Measurements from ENCODE around the gene MMAA. TPM values are rescaled to one million over a fixed set of nuclear protein-coding genes. Genes with fewer than 3 reads are reported as not detected.

The MMAA gene
- total and polyA plus RNA-seq, 5 donors from 2014 or later = 9.7 to 18.7 (median 14.1) TPM

GRCh38 chr4:145697332-145697731 lies 78.1 kb downstream of the MMAA start:
- Mint-ChIP-seq H3K9me3 (peaks cover 0 to 5% (median 2%) of the 10 kb centered on the region in 7 donors), H3K27me3 (peaks cover 4% of the 10 kb centered on the region), H3K4me1 (no peaks in the 10 kb centered on the region), H3K4me3 (no peak overlapping the region), H3K36me3 (no peaks in the 10 kb centered on the region), H3K27ac (no peak overlapping the region)
- Histone ChIP-seq H3K36me3 (ENCODE audit: control insufficient read depth, insufficient read depth, low read length) (no peaks in the 10 kb centered on the region), H3K9me3 (ENCODE audit: control insufficient read depth in 2 of 2, low read length in 2 of 2) (no peaks in the 10 kb centered on the region), H3K27me3 (ENCODE audit: control insufficient read depth, insufficient read depth, low read length) (no peaks in the 10 kb centered on the region), H3K4me1 (ENCODE audit: control insufficient read depth, insufficient read depth, low read length, poor library complexity, severe bottlenecking) (no peaks in the 10 kb centered on the region), H3K27ac (ENCODE audit: insufficient read depth, low read length, poor library complexity, severe bottlenecking) (no peak overlapping the region), H3K4me3 (ENCODE audit: low read depth, low read length) (no peak overlapping the region)
- ATAC-seq (ENCODE audit: low read depth in 2 of 2) = no peak
- DNase-seq = no peak

- no peaks in the 10 kb centered on the region for H3K9me3 ChIP-seq (ENCODE audit: control insufficient read depth in 2 of 2, low read length in 2 of 2)
- Mint-ChIP-seq H3K4me3 (no peak overlapping the region), H3K36me3 (no peaks in the 10 kb centered on the region), H3K27ac (no peak overlapping the region), H3K4me1 (peaks cover 0 to 3% (median 0%) of the 10 kb centered on the region in 4 donors), H3K27me3 (peaks cover 7% of the 10 kb centered on the region), H3K9me3 (peaks cover 1 to 5% (median 2%) of the 10 kb centered on the region in 7 donors)
- no peak for ATAC-seq (ENCODE audit: low read depth in 2 of 2)
- H3K36me3 ChIP-seq (ENCODE audit: control insufficient read depth, insufficient read depth, low read length) = no peaks in the 10 kb centered on the region
- H3K27ac ChIP-seq (ENCODE audit: insufficient read depth, low read length, poor library complexity, severe bottlenecking) = no peak overlapping the region
- no peaks in the 10 kb centered on the region for H3K27me3 ChIP-seq (ENCODE audit: control insufficient read depth, insufficient read depth, low read length)
- DNase-seq = no peak
- H3K4me3 ChIP-seq (ENCODE audit: low read depth, low read length) = no peak overlapping the region
- H3K4me1 ChIP-seq (ENCODE audit: control insufficient read depth, insufficient read depth, low read length, poor library complexity, severe bottlenecking) = no peaks in the 10 kb centered on the region
Measured at GRCh38 chr4:145698507-145698906, 79.3 kb downstream of the MMAA start.

- DNase-seq = no peak
- Mint-ChIP-seq H3K4me1 (peaks cover 0 to 8% (median 0%) of the 10 kb centered on the region in 4 donors), H3K27me3 (peaks cover 19% of the 10 kb centered on the region), H3K4me3 (no peak overlapping the region), H3K9me3 (peaks cover 0 to 6% (median 0%) of the 10 kb centered on the region in 7 donors), H3K36me3 (no peaks in the 10 kb centered on the region), H3K27ac (no peak overlapping the region)
- no peaks in the 10 kb centered on the region for H3K27me3 ChIP-seq (ENCODE audit: control insufficient read depth, insufficient read depth, low read length)
- ATAC-seq (ENCODE audit: low read depth in 2 of 2) = no peak
- H3K4me1 ChIP-seq (ENCODE audit: control insufficient read depth, insufficient read depth, low read length, poor library complexity, severe bottlenecking) = no peaks in the 10 kb centered on the region
- H3K27ac ChIP-seq (ENCODE audit: insufficient read depth, low read length, poor library complexity, severe bottlenecking) = no peak overlapping the region
- H3K36me3 ChIP-seq (ENCODE audit: control insufficient read depth, insufficient read depth, low read length) = no peaks in the 10 kb centered on the region
- H3K4me3 ChIP-seq (ENCODE audit: low read depth, low read length) = no peak overlapping the region
- no peaks in the 10 kb centered on the region for H3K9me3 ChIP-seq (ENCODE audit: control insufficient read depth in 2 of 2, low read length in 2 of 2)
Measured at GRCh38 chr4:145703850-145704497, 84.8 kb downstream of the MMAA start.

GRCh38 chr4:145709336-145709735 lies 90.2 kb downstream of the MMAA start:
- no peak for ATAC-seq (ENCODE audit: low read depth in 2 of 2)

More at GRCh38 chr4:145709336-145709735, 90.2 kb downstream of the MMAA start:
- Histone ChIP-seq H3K27me3 (ENCODE audit: control insufficient read depth, insufficient read depth, low read length) (no peaks in the 10 kb centered on the region), H3K9me3 (ENCODE audit: control insufficient read depth in 2 of 2, low read length in 2 of 2) (peaks cover 7 to 10% of the 10 kb centered on the region in 2 experiments), H3K4me3 (ENCODE audit: low read depth, low read length) (no peak overlapping the region), H3K4me1 (ENCODE audit: control insufficient read depth, insufficient read depth, low read length, poor library complexity, severe bottlenecking) (no peaks in the 10 kb centered on the region), H3K36me3 (ENCODE audit: control insufficient read depth, insufficient read depth, low read length) (no peaks in the 10 kb centered on the region), H3K27ac (ENCODE audit: insufficient read depth, low read length, poor library complexity, severe bottlenecking) (no peak overlapping the region)
- Mint-ChIP-seq H3K4me3 (no peak overlapping the region), H3K9me3 (peaks cover 0 to 25% (median 10%) of the 10 kb centered on the region in 7 donors), H3K27ac (no peak overlapping the region), H3K27me3 (peaks cover 14% of the 10 kb centered on the region), H3K36me3 (no peaks in the 10 kb centered on the region), H3K4me1 (no peaks in the 10 kb centered on the region)
- no peak for DNase-seq

Other genes with a start within 250 kb of the MMAA start
- 3.7 TPM for gene SMAD1, start 137.5 kb upstream of the MMAA start, total RNA-seq
- gene SMAD1, start 137.5 kb upstream of the MMAA start, polyA plus RNA-seq = 1 to 10 TPM; 1.2 to 7.2 (median 3.2) TPM
- not detected for gene C4orf51, start 60.8 kb downstream of the MMAA start, total RNA-seq
- gene C4orf51, start 60.8 kb downstream of the MMAA start, polyA plus RNA-seq = not detected